ENCODE results near the gene CA9. TPM values are rescaled to one million over a fixed set of nuclear protein-coding genes. Genes with fewer than 3 reads are reported as not detected.
"Not testable (repeated sequence)": the region's sequence is repeated elsewhere in the genome, so short reads cannot be mapped to it uniquely, and the experiment has no call there.

The CA9 gene
- total RNA-seq (2014; rRNA removed; shearing (Covaris generic); ENCODE audit: low replicate concordance): 0.40 TPM in 1 of 2 replicates, not detected in the other

DNA sequence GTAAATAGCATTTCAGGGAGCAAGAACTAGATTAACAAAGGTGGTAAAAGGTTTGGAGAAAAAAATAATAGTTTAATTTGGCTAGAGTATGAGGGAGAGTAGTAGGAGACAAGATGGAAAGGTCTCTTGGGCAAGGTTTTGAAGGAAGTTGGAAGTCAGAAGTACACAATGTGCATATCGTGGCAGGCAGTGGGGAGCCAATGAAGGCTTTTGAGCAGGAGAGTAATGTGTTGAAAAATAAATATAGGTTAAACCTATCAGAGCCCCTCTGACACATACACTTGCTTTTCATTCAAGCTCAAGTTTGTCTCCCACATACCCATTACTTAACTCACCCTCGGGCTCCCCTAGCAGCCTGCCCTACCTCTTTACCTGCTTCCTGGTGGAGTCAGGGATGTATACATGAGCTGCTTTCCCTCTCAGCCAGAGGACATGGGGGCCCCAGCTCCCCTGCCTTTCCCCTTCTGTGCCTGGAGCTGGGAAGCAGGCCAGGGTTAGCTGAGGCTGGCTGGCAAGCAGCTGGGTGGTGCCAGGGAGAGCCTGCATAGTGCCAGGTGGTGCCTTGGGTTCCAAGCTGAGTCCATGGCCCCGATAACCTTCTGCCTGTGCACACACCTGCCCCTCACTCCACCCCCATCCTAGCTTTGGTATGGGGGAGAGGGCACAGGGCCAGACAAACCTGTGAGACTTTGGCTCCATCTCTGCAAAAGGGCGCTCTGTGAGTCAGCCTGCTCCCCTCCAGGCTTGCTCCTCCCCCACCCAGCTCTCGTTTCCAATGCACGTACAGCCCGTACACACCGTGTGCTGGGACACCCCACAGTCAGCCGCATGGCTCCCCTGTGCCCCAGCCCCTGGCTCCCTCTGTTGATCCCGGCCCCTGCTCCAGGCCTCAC, at the start of gene CA9:
Gene CA9 (plus strand): TSS at position 797 of the 893 bp plus-strand sequence. CDS start 32 bp downstream, at position 829.
- Histone ChIP-seq H3K9me3 (no peaks in the 10 kb centered on the region), H3K36me3 (no peaks in the 10 kb centered on the region), H3K4me3 (no peak within 1 kb of the TSS), H3K27me3 (no peaks in the 10 kb centered on the region)
- peak; percentile 76 for DNase-seq

DNA sequence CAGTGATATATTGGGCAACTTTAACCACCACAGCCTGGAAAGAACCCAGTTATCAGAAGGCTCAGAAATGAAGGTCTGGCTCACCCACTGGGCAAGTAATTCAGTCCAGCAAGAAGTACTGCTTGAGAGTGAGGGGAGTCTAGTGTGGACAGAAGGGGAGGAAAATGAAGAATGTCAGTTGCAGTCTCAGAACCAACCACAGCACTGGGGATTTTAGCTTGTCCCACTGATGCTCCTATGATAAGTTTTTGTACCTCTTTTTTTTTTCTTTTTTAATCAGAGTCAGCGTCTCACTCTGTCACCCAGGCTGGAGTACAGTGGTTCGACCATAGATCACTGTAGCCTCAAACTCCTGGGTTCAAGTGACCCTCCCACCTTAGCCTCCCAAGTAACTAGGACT, 46.2 kb upstream of the CA9 start:
- DNase-seq: no peak
- Histone ChIP-seq H3K9me3 (no peaks in the 10 kb centered on the region), H3K36me3 (no peaks in the 10 kb centered on the region)

DNA sequence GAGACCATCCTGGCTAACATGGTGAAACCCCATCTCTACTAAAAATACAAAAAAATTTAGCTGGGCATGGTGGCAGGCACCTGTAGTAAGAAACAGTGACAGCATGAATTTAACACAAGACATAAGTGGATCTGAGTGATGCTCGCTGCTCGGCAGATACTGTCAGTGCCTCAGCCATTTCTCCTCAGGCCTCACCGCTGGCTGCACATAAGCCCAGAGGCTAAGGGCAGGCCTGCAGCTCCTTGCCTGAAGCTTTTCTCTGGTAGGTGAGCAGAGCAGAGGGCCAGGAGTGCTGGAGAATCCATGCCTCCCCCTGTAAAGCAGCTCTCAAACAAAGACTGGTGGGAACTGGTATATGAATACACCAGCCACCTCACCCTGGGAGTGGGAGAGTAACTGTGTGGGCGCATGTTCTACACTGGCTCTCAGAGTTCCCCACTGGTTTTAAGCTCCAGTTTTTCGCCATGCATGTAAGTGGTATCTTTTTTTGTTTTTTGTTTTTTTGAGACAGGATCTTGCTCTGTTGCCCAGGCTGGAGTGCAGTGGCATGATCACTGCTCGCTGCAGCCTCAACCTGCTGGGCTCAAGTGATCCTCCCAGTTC, 45.2 kb upstream of the CA9 start:
- Histone ChIP-seq H3K4me3 (no peak overlapping the region), H3K27me3 (no peaks in the 10 kb centered on the region), H3K9me3 (no peaks in the 10 kb centered on the region), H3K36me3 (no peaks in the 10 kb centered on the region)
- DNase-seq: no peak

More for the DNA sequence above, 46.2 kb upstream of the CA9 start:
- no peak overlapping the region for H3K4me3 ChIP-seq
- H3K27me3 ChIP-seq: no peaks in the 10 kb centered on the region

DNA sequence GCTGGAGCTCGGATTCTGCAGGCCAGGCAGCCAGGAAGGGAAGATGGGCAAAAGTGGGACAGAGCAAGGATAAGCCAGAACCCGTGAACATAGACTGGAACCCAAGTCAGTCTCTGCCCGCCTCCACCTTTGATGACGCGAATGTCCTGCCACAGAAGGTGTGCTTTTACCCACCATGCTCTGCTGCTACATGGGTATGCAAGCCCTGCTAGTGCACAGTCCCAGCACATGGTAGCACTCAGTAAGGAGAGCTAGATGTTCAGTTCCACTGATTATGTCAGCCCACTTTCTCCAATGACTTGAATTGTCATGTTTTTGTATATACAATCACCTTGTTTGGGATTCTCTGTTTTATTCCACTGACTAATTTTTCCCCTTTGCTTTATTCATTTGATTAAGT, 44.1 kb upstream of the CA9 start:
- no peaks in the 10 kb centered on the region for H3K9me3 ChIP-seq
- no peaks in the 10 kb centered on the region for H3K27me3 ChIP-seq
- no peak for DNase-seq
- no peaks in the 10 kb centered on the region for H3K36me3 ChIP-seq
- H3K4me3 ChIP-seq: no peak overlapping the region

DNA sequence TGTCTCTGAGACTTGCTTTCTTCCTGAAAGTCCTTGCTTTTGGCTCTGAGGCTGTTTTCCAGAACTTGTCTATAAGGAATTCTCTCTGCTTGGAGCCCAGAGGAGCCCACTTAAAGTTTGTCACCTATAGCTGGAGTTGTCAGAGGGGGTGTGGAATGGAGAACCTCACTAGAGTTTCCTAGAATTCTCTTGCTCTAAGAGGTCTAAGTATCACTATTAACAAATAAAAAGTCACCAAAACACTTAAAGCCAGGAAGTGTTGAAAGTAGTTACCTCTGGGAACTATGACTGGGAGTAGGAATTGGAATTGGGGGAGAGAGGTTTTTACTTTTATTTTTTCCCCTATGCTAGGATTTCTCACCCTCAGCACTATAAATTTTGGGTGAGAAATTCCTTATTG, 38.0 kb upstream of the CA9 start:
- Histone ChIP-seq H3K9me3 (no peaks in the 10 kb centered on the region), H3K27me3 (no peaks in the 10 kb centered on the region), H3K36me3 (peaks cover 3% of the 10 kb centered on the region; the same call in 1 of the 2 replicates), H3K4me3 (no peak overlapping the region)
- no peak for DNase-seq

DNA sequence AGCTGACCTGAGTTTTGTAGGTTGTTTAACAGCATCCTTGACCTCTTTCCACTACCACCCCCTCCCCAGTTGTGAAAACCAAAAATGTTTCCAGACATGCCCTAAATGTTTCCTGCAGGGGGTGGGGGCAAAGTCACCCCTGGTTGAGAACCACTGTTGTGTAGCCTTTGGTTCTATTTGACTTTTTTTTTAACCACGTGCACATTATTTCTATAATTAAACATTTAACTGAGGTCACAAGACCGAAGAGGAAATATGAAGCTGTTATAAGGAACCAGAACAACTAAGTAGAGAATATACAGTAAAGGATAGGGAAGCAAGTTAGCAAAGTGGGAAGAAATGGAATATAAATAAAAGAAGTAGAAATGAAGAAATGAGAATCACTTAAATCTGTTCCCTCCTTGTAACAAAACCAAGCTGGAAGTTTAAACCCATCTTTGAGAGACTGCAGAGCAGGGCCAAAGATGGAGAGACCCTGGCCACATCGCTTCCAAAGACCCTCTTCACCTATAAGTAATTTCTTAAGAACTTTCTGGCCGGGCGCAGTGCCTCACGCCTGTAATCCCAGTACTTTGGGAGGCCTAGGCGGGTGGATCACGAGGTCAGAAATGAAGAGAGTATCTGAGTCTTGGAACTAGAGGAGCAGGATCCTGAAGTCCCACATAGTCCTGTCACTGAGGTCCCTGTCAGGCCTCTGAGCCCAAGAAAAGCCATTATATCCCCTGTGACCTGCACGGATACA, 37.4 kb upstream of the CA9 start:
- H3K27me3 ChIP-seq: no peaks in the 10 kb centered on the region
- DNase-seq: no peak
- H3K36me3 ChIP-seq: peaks cover 9% of the 10 kb centered on the region; the same call in 1 of the 2 replicates
- peaks cover 3% of the 10 kb centered on the region; the same call in 1 of the 2 replicates for H3K9me3 ChIP-seq
- H3K4me3 ChIP-seq: no peak overlapping the region

DNA sequence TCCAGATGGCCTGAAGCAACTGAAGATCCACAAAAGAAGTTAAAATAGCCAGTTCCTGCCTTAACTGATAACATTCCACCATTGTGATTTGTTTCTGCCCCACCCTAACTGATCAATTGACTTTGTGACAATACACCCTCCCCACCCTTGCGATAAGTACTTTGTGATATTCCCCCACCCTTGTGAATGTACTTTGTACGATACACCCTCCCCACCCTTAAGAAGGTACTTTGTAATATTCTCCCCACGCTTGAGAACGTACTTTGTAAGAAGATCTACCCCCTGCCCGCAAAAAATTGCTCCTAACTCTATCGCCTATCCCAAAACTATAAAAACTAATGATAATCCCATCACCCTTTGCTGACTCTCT, 36.9 kb upstream of the CA9 start:
- not testable (repeated sequence) for H3K36me3 ChIP-seq, H3K9me3 ChIP-seq, H3K4me3 ChIP-seq, H3K27me3 ChIP-seq, DNase-seq

DNA sequence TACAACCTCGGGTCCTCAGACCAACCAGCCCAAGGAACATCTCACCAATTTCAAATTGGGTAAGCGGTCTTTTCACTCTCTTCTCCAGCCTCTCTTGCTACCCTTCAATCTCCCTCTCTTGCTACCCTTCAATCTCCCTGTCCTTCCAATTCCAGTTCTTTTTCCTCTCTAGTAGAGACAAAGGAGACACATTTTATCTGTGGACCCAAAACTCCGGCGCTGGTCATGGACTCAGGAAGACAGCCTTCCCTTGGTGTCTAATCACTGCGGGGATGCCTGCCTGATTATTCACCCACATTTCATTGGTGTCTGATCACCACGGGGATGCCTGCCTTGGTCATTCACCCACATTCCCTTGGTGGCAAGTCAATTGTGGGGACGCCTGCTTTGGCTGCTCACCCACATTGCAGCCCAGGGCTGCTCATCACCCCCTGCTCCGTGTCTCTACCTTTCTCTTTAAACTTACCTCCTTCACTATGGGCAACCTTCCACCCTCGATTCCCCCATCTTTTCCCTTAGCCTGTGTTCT, 36.2 kb upstream of the CA9 start:
- H3K27me3 ChIP-seq, H3K36me3 ChIP-seq, DNase-seq, H3K4me3 ChIP-seq, H3K9me3 ChIP-seq: not testable (repeated sequence)

DNA sequence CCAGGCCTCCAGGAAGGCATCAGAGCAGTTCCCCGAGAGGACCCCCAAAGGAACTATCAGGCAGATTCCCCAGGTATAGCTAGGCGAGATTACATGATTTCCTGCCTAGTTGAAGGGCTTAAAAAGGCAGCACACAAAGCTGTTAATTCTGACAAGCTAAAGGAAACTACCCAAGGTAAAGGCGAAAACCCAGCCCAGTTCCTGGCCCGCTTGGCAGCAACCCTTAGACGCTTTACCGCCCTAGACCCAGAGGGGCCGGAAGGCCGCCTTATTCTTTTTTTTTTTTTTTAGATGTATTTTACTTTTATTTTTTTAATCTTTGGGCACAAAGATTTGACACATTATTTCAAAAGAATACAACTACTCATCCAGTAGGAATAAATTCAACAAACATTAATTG, 35.0 kb upstream of the CA9 start:
- not testable (repeated sequence) for H3K9me3 ChIP-seq, H3K4me3 ChIP-seq, DNase-seq, H3K27me3 ChIP-seq
- peaks cover 12% of the 10 kb centered on the region for H3K36me3 ChIP-seq

DNA sequence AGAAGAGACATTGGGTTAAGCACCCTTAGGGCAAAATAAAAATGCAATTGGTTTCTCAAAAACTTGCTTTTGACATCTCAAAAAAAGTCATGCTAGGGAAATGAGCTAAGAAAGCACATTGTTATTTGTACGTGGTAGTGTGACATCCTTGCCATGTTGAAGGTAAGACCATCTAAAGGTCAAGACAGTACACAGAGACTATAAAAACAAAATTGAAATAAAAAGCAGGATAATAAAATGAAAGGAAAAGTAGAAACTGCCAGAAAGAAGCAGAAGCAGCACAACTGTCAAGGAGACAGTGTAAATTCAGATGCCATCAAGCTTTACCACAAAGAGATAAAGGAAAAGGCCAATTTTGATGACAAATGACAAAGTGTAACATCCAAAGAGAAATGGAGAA, 34.5 kb upstream of the CA9 start:
- not testable (repeated sequence) for DNase-seq, H3K27me3 ChIP-seq

DNA sequence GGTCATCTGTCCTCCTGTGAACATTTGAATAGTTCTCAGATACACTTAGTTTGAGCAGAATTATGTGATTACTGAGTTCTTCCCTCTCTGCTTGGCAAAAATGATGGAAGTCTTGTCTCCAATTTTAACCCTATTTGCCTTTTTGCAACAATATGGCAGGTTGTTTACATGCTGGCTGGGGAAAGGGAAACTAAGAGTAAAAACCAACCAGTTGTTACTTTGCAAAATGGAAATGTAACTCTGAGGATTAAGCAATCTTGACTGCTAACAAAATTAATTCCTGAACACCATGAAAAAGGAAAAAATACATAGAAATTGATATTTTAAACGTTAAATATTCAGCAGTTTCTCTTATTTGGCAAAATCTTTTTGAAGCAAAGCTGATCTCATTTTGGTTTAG, 34.1 kb upstream of the CA9 start:
- peaks cover 12% of the 10 kb centered on the region for H3K36me3 ChIP-seq
- peaks cover 3% of the 10 kb centered on the region; the same call in 1 of the 2 replicates for H3K9me3 ChIP-seq
- no peaks in the 10 kb centered on the region for H3K27me3 ChIP-seq
- H3K4me3 ChIP-seq: no peak overlapping the region
- no peak for DNase-seq

More for the DNA sequence above, 34.5 kb upstream of the CA9 start:
- H3K9me3 ChIP-seq, H3K4me3 ChIP-seq: not testable (repeated sequence)
- H3K36me3 ChIP-seq: peaks cover 12% of the 10 kb centered on the region

DNA sequence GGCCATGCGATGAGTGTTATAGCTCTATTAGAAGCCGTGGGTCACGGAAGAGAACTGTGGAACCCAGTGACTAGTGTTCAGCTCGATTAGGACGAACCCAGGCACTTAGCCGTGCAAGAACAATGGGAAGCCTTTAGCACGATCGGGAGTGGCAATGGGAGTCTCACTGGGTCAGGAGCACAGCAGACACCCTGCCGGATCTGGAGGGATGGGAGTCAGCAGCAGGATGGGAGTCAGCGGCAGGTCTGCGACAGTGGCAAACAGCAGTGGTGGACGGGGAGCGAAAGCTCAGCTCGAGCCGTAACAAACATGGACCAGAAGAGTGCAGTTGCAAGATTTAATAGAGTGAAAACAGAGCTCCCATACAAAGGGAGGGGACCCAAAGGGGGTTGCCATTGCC, 33.3 kb upstream of the CA9 start:
- not testable (repeated sequence) for DNase-seq, H3K27me3 ChIP-seq, H3K4me3 ChIP-seq, H3K9me3 ChIP-seq
- peaks cover 12% of the 10 kb centered on the region for H3K36me3 ChIP-seq

DNA sequence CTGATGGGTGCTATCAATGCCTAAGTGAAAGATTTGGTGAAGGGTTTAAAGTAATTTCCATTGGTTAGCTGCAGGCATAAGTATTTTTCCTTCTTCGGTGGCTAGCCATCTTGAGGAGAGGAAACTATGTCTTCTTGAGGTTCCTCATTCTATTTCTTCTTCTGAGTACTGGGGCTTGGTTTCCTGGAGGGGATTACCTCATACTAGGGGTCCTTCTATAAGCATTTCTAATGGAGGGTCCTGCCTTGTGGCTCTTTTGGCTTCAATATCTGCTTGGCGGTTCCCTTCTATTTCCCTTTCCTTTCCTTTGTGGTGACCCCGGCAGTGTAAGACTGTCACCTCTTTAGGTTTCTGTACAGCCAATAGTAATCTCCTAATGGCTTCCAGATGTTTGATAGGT, 32.2 kb upstream of the CA9 start:
- not testable (repeated sequence) for DNase-seq, H3K4me3 ChIP-seq, H3K27me3 ChIP-seq, H3K9me3 ChIP-seq
- H3K36me3 ChIP-seq: peaks cover 12% of the 10 kb centered on the region

DNA sequence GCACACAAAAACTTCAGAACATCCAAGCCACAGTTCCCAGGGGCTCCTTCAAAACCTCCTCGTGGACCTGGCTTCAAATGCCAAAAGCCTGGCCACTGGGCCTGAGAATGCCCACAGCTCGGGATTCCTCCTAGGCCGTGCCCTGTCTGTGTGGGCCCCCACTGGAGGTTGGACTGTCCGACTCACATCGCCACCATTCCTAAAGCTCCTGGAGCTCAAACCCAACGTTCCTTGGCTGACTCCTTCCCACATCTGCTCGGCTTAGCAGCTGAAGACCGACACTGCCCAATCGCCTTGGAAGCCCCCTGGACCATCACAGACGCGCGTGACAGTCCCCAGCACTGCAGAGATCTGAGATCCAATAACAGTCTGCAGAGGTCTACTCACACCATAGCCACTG, 30.7 kb upstream of the CA9 start:
- no peaks in the 10 kb centered on the region for H3K27me3 ChIP-seq
- H3K36me3 ChIP-seq: peaks cover 12% of the 10 kb centered on the region
- no peak for DNase-seq
- H3K9me3 ChIP-seq: peaks cover 3% of the 10 kb centered on the region; the same call in 1 of the 2 replicates
- H3K4me3 ChIP-seq: no peak overlapping the region

DNA sequence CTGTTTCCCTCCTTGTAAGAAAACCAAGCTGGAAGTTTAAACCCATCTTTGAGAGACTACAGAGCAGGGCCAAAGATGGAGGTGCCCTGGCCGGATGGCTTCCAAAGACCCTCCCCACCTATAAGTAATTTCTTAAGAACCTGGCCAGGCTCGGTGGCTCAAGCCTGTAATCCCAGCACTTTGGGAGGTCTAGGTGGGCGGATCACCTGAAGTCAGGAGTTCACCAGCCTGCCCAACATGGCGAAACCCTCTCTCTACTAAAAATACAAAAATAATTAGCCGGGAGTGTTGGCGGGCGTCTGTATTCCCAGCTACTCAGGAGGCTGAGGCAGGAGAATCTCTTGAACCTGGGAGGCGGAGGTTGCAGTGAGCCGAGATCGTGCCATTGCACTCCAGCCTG, 28.0 kb upstream of the CA9 start:
- not testable (repeated sequence) for H3K9me3 ChIP-seq, DNase-seq, H3K36me3 ChIP-seq, H3K27me3 ChIP-seq
- H3K4me3 ChIP-seq: peak overlapping the region; percentile 57

DNA sequence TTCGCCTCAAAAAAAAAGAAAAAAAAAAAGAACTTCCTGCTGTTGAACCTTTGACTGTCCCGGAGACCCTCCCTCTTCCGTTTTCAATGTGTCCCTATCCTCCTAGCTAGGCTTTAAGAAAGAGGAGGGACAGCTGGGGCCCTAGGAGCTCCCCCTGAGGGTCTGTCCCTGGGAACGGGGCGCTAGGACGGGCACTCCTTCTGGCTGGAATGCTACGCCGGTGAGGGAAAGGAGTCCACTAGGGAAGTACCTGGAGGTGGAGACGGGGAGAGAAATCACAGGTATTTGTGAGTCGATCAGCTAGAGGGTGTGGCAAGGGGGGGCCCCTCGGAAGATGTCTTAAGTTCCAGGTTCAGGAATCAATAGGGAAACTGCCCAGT, 27.6 kb upstream of the CA9 start:
- DNase-seq: no peak
- H3K4me3 ChIP-seq: peak overlapping the region; percentile 57
- H3K36me3 ChIP-seq: peaks cover 5% of the 10 kb centered on the region
- no peaks in the 10 kb centered on the region for H3K27me3 ChIP-seq
- H3K9me3 ChIP-seq: peaks cover under 1% of the 10 kb centered on the region; the same call in 1 of the 2 replicates

Data from MG63 (cell line).